SHP77 (cell line): ENCODE results near the gene GRAMD1C.

ENCODE experiments used
- DNase-seq, 2 experiments: peaks; one replicate each; lab custom pipeline; 2025; lab: John Stamatoyannopoulos, UW

GRAMD1C gene

DNA sequence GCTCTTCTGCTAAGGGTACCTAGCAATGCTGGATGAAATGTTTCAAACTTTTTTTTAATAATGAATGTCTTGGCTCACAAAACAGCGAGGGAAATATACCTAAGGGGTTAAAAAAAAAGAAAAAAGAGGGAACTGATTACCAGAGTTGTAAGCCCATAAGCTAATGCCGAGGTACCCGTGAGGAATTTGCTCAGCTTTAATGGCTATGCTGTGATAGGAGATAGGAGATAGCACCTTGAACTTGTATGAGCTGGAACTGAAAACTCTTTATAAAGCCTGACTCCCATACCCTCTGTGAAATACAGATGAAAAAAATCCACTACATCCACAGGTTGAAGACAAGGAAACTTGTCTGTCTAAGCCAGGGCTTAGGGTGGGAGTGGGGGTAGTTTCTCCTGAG is 13.9 kb downstream of the GRAMD1C start:
- no peak for DNase-seq

DNA sequence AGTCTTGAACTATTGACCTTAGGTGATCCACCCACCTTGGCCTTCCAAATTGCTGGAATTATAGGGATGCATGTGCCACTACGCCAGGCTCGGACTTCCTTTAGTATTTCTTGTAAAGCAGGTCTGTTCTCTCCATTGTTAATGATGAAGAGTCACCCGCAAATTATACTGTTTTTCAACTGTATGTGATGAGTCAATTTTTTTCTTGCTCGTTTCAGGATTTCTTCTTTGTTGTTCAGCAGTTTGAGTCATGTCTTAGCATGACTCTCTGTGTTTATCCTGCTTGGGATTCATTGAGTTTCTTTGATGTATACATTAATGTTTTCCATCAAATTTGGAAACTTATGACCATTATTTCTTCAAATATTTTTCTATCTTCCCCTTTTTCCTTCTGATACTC is 28.9 kb downstream of the GRAMD1C start:
- no peak for DNase-seq

- no peak for DNase-seq
These were observed 34.7 kb downstream of the GRAMD1C start for GRCh38 chr3:113873293-113873692.

DNA sequence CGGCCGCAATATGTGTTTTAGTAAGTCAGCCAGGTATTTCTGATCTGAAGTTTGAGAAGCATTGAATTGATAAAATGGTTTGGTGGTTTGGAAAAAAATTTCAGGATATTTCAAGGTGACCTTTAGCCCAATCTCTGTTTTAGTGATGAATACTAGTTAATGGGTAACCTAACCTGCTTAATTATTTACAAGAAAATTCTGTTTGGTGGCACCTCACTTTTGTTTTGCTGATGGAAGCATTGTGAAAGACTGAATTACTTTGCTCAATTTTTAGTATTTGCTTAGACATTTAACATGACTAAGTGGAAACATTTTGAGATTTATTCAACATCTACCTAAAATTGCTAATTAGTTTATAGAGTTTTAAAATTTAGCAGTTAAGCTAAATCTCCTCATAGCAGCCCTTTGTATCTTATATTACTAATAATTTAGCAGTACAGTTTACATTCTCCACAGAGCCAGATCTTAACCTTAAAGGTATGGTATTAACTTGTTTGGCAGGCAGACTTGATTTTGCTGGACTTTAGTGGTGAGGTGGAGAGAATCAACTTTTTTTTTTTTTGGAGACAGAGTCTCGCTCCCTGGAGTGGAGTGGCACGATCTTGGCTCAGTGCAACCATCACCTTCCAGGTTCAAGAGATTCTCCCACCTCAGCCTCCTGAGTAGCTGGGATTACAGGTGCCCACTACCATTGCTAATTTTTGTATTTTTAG is 35.4 kb downstream of the GRAMD1C start:
- no peak for DNase-seq

- DNase-seq = no peak
These were observed 39.8 kb downstream of the GRAMD1C start for GRCh38 chr3:113878403-113878802.

- DNase-seq = no peak
These were observed 46.5 kb downstream of the GRAMD1C start for GRCh38 chr3:113885050-113885449.

DNA sequence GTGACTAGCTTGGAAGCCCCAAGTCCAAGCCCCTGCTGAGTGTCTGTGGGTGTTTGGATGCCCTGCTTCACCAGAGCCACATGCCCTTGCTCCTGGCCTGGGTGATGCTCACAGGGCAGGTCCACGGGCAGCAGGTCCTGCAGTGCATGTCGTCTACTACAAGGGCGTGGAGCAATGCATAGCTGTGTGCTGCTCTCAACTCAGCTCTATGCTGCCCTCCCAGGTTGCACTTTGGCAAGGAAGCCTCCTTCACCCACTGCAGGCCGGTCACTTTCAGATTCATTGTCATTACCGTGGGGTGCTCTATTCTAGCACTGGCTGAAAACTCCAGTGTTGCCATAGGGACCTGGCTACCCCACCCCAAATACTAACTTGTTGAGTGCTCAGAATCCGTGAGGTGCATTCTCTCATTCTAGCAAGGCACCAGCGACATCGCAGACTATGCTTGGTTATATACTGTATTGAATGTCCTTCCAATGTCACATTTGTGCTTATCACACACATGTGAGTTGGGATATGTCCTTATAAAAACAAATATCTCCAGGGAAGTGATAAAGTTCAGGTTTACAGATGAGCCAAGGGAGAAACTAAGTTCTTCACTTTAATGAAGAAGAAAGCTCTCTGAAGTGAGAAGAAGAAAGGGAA is 51.8 kb downstream of the GRAMD1C start:
- DNase-seq = peak in 1 of 2 experiments; percentile 7

GRCh38 chr3:113894927-113895326 is 56.3 kb downstream of the GRAMD1C start:
- DNase-seq = no peak

- DNase-seq = no peak
These were observed 57.4 kb downstream of the GRAMD1C start for GRCh38 chr3:113895964-113896363.

DNA sequence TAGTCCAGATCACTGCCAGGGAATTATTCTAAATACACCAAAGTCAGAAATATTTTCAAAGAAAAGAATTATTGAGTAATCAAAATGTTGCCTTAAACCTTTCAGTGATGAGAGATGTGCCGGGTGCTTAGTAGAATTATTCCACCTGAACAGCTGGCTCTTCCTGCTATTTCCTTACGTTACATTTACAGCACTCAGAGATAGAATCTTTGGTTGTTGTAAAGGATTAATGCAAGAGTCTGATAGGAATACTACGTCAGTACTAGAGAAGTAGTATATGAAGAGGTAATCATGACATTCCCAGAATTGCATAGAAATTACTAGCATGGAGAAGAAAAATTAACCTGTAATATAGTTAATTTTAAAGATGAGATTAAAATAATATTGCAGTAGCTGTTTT is 58.3 kb downstream of the GRAMD1C start:
- DNase-seq = no peak

DNA sequence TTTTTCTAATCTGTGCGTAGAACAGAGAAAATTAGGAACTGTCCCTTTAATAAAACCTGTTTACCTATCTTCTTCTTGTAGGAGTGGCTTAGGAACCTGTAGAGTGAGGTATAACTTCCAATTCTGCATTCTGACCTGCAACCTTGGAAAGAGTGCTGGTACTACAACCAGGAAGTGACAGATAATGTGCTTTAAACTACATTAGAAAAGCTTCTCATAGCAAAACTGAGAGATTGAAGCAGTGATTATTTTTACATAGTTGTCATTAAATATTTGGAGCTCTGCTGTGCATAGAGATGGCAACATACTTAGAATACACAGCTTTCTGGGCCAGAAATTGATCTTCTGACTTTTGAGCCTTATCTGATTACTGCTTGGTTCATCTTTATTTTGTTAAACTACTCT is 58.8 kb downstream of the GRAMD1C start:
- DNase-seq = no peak

- DNase-seq = no peak
These were observed 60.3 kb downstream of the GRAMD1C start for GRCh38 chr3:113898892-113899291.

DNA sequence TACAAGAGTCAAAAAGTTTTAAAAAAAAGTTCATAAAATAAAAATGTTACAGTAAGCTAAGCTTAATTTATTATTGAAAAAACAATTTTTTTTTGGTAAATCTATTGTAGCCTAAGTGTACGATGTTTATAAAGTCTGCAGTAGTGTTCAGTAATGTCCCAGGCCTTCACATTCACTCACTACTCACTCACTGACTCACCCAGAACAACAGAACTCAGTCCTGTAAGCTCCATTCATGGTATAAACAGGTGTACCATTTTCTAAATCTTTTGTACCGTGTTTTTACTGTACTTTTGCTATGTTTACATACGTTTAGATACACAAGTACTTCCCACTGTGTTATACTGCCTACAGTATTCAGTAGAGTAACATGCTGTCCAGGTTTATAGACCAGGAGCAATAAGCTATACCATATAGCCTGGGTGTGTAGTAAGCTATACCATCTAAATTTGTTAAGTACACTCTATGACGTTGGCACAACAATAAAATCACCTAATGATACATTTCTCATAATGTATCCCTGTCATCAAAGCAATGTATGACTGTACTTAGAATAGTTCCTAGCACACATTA is 68.1 kb downstream of the GRAMD1C start:
- DNase-seq = no peak

GRCh38 chr3:113908133-113908532 is 69.5 kb downstream of the GRAMD1C start:
- DNase-seq = no peak

- no peak for DNase-seq
These were observed 72.4 kb downstream of the GRAMD1C start for GRCh38 chr3:113910966-113911365.

DNA sequence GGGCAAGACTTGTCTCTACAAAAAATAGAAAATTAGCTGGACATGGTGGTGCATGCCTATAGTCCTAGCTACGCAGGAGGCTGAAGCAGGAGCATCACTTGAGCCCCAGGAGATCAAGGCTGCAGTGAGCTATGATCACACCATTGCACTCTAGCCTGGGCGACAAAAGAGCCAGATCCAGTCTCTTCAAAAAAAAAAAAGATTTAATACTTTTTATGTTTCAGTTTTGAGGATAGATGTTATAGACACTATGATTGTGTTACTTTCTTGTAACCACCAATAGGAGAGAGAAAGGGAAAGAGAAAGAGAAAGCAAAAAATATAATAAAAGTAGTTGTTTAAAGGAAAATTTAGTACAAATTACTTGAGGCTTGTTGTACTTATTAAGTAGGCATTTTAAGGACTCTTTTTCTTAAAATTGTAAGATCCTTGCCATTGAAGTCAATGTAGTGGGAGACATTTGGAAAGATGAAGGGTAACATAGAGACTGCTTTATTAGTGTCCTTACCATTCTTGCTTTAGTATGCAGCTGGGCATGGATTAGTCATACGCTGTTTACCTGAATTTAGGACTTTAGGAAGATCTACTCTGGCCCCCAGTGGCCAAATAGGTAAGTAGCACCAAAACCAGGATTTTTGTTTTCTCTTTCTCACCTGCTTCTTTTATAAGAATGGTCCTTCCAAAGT is 74.1 kb downstream of the GRAMD1C start:
- peak; percentile 53 to 70 for DNase-seq

- DNase-seq = no peak
These were observed 76.1 kb downstream of the GRAMD1C start for GRCh38 chr3:113914646-113915045.

DNA sequence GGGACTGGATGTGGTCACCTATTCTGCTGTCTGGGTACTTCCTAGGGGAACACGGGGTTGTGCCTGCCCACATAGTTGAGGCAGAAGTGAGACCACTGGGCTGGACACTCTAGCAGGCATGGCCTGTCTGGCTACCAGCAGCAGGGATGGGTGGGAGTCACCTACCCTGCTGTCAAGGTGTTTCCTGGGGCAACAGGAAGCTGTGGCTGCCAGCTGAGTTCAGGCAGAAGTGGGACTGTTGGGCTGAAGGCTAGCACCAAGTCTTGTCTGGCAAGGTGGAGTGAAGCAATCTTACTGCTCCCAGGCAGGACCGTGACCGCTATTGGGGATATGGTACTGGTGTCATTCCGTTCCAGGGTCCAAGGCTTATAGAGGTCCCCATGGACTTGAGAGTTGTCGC is 89.0 kb downstream of the GRAMD1C start:
- DNase-seq = no peak

DNA sequence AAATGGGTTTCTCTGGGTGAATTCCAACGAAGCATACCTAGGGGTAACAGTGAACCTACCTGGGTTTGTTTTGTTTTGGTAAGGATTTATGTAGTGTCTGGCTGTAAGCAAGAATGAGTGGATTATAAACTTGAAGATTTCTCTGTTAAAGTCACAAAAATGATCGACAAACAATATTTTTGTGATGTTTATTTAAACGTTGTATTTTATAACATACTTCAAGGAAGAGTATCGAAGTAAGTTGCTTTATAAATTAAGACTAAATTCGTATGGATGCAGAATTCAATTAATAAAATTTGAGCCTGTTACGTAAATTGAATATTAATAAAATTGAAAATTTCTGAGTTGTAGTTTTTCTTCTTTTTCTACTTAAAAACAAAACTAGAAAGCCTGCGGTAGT is 108.2 kb downstream of the GRAMD1C start:
- DNase-seq = no peak

DNA sequence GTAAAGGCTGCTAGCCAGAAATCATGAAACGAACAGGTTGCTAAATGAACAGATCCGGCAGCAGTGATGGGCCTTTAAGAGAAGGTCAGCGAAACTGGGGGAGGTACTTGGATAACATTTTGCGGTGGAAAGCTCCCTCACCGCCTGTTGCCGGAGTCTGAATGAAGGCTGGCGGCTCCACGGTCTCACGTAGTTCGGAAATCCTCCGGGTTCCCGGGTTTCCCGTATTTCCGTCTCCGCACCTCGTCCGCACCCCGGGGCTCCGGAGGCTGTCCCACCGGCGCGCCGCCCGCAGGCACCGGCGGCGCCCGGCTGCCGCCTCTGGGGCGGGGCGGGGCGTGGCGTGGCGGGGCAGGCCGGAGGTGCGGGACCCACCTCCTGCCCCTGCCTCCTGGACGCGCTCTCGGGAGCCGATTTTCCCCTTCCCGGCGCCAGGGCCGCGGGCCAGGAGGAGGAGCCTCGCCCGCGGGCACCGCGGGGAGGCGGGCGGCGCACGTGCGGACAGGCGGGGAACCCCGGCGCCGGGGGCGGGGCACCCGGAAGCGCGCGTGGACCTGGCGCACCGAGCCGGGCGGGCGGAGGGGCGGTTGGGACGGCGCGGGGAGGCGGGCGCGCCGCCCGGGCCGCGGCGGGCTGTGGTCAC is 108.9 kb downstream of the GRAMD1C start, which contains the start of gene ZDHHC23:
ZDHHC23 (plus strand) TSS at position 642 of the 643 bp plus-strand sequence. CDS start 790 bp downstream, outside the sequence.
- peak; percentile 75 to 79 for DNase-seq

- DNase-seq = peak; percentile 35 to 60
These were observed 109.7 kb downstream of the GRAMD1C start for GRCh38 chr3:113948015-113948917.
